GM21515 (cell line): ENCODE data around the gene PTGER2.

Experiments
- ATAC-seq: cut with Tn5 transposase; IDR thresholded peaks from one replicate; pipeline ENCODE4 v1.9.1; 2021; ENCODE audit not compliant: unreplicated experiment

PTGER2 gene

GRCh38 chr14:52305014-52305413, 9.1 kb upstream of the PTGER2 start:
- no peak for ATAC-seq

GRCh38 chr14:52307376-52307775, 6.7 kb upstream of the PTGER2 start:
- ATAC-seq: no peak

- no peak for ATAC-seq
Observed at GRCh38 chr14:52307905-52308304, 6.2 kb upstream of the PTGER2 start.

- no peak for ATAC-seq
Observed at GRCh38 chr14:52310541-52310940, 3.6 kb upstream of the PTGER2 start.

- ATAC-seq: no peak
Observed at GRCh38 chr14:52312931-52313355, 1.2 kb upstream of the PTGER2 start.

GRCh38 chr14:52313462-52313861, 650 bp upstream of the PTGER2 start:
- no peak for ATAC-seq

- ATAC-seq: no peak
Observed at GRCh38 chr14:52314595-52315354, 663 bp downstream of the PTGER2 start.

- no peak for ATAC-seq
Observed at GRCh38 chr14:52315355-52315718, 1.2 kb downstream of the PTGER2 start.

GRCh38 chr14:52318062-52318461, 4.0 kb downstream of the PTGER2 start:
- ATAC-seq: no peak

GRCh38 chr14:52318826-52319645, 4.9 kb downstream of the PTGER2 start:
- no peak for ATAC-seq

GRCh38 chr14:52319919-52320318, 5.8 kb downstream of the PTGER2 start:
- ATAC-seq: no peak

GRCh38 chr14:52325126-52325525, 11.0 kb downstream of the PTGER2 start:
- ATAC-seq: peak; percentile 98

GRCh38 chr14:52325630-52326029, 11.5 kb downstream of the PTGER2 start:
- no peak for ATAC-seq

- ATAC-seq: no peak
Observed at GRCh38 chr14:52327374-52328226, 13.5 kb downstream of the PTGER2 start.

GRCh38 chr14:52328276-52328675, 14.2 kb downstream of the PTGER2 start:
- ATAC-seq: no peak

GRCh38 chr14:52329678-52330369, 15.7 kb downstream of the PTGER2 start:
- ATAC-seq: no peak

GRCh38 chr14:52332269-52332668, 18.2 kb downstream of the PTGER2 start:
- no peak for ATAC-seq

GRCh38 chr14:52333108-52333507, 19.0 kb downstream of the PTGER2 start:
- ATAC-seq: no peak

GRCh38 chr14:52333823-52334657, 19.9 kb downstream of the PTGER2 start:
- no peak for ATAC-seq

GRCh38 chr14:52336241-52336640, 22.1 kb downstream of the PTGER2 start:
- no peak for ATAC-seq
